Endodermal cell (in vitro differentiated cells): Measurements from ENCODE around the gene TRPM3. TPM values are rescaled to one million over a fixed set of nuclear protein-coding genes. Genes with fewer than 3 reads are reported as not detected.

Experiments
- DNase-seq: peaks from one replicate; pipeline ENCODE4 v3.0.0-alpha.2; 2017
- H3K27ac ChIP-seq: 2 replicates; pipeline ENCODE4 v1.5.1; 2013; ENCODE audit warnings: mild to moderate bottlenecking, low read depth, low read length, moderate library complexity
- H3K27me3 ChIP-seq: 2 replicates; pipeline ENCODE4 v1.6.1; 2013; ENCODE audit warnings: mild to moderate bottlenecking, low read length, moderate library complexity; ENCODE audit not compliant: insufficient read depth, control insufficient read depth, poor library complexity, severe bottlenecking
- H3K36me3 ChIP-seq: 2 replicates; pipeline ENCODE4 v1.7.0; 2013; ENCODE audit warnings: mild to moderate bottlenecking, low read length, moderate library complexity; ENCODE audit not compliant: control insufficient read depth, insufficient read depth
- H3K4me1 ChIP-seq: one replicate; pipeline ENCODE4 v1.7.0; 2013; ENCODE audit warnings: low read length; ENCODE audit not compliant: control insufficient read depth, insufficient read depth
- H3K4me3 ChIP-seq: 2 replicates; pipeline ENCODE4 v1.5.1; 2013; ENCODE audit warnings: mild to moderate bottlenecking, low read length, moderate library complexity
- H3K9ac ChIP-seq: 2 replicates; pipeline ENCODE4 v1.6.1; 2013; ENCODE audit warnings: mild to moderate bottlenecking, low read length, moderate library complexity; ENCODE audit not compliant: poor library complexity, severe bottlenecking; ENCODE audit errors: extremely low read depth
- H3K9me3 ChIP-seq: 2 replicates; pipeline ENCODE4 v1.6.1; 2013; ENCODE audit warnings: mild to moderate bottlenecking, low read length, moderate library complexity; ENCODE audit not compliant: control insufficient read depth
- H3K27ac Mint-ChIP-seq: 2 replicates; pipeline ENCODE4 v1.8.0; 2020; ENCODE audit warnings: mixed read lengths
- H3K27me3 Mint-ChIP-seq: 2 replicates; pipeline ENCODE4 v1.8.0; 2021; ENCODE audit warnings: mild to moderate bottlenecking, mixed read lengths; ENCODE audit not compliant: insufficient read depth
- H3K36me3 Mint-ChIP-seq: 2 replicates; pipeline ENCODE4 v1.8.0; 2020; ENCODE audit warnings: low read depth, mixed read lengths
- H3K4me1 Mint-ChIP-seq: 2 replicates; pipeline ENCODE4 v1.8.0; 2020; ENCODE audit warnings: mixed read lengths
- H3K4me3 Mint-ChIP-seq: 2 replicates; pipeline ENCODE4 v1.8.0; 2020; ENCODE audit warnings: mild to moderate bottlenecking, moderate library complexity, mixed read lengths
- H3K9me3 Mint-ChIP-seq: 2 replicates; pipeline ENCODE4 v1.8.0; 2020; ENCODE audit warnings: mild to moderate bottlenecking, mixed read lengths
- WGBS, 2 experiments: methylation state at CpG; one replicate each; pipeline versions ENCODE4 v1.1.5 to v1.1.7; 2013; ENCODE audit warnings: missing lambda C conversion rate in 2 of 2, mixed read lengths in 1 of 2; ENCODE audit not compliant: insufficient coverage in 1 of 2, insufficient read length in 1 of 2; 5-methylcytosine and 5-hydroxymethylcytosine counted together
- total RNA-seq, 2 donors: library from RNA; stranded (reverse); fragmentation: NEBNext Ultra II Directional in 1 of 2; extraction: Animal tissue kit (Norgen Biotek cat#: 25700) in 1 of 2; gene quantifications; 2 replicates in 1 of 2; 3 replicates in 1 of 2; pipeline ENCODE4 v1.2.1, GENCODE V29; 2021
- TF ChIP-seq, protein P1 (sequence below): fragments of 200-600 bp; sonication (generic); conservative IDR thresholded peaks from 2 replicates; pipeline ENCODE4 v1.5.0; 2021; ENCODE audit warnings: antibody characterized with exemption, mild to moderate bottlenecking

TRPM3 gene
- total RNA-seq, 2 donors from 2014 or later: 1.8 to 2.5 TPM

DNA sequence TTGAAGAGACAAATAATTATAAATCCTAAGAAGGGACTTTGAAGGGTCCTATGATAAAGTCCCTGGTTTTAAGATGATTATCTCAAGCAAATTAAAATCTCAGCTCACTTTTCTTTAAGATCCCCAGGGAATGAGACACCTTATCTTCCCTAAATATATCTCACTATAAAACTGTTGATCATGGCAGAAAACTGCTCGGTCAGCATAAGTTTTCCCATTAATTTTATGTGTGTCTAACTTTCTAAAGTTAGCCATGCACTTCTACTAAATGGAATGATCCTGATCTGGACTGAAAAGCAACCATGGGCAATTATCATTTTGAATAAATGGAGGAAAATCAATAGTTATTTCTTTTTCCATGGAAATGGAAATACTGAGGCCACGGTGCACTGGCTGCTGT lies 314.5 kb downstream of the TRPM3 start:
- Mint-ChIP-seq H3K27ac (no peak overlapping the region), H3K4me3 (no peak overlapping the region), H3K27me3 (no peaks in the 10 kb centered on the region), H3K36me3 (no peaks in the 10 kb centered on the region), H3K4me1 (no peaks in the 10 kb centered on the region), H3K9me3 (no peaks in the 10 kb centered on the region)
- H3K9me3 ChIP-seq: no peaks in the 10 kb centered on the region
- no peaks in the 10 kb centered on the region for H3K36me3 ChIP-seq
- DNase-seq: no peak
- H3K4me1 ChIP-seq: no peaks in the 10 kb centered on the region
- TF ChIP-seq, protein P1, sequence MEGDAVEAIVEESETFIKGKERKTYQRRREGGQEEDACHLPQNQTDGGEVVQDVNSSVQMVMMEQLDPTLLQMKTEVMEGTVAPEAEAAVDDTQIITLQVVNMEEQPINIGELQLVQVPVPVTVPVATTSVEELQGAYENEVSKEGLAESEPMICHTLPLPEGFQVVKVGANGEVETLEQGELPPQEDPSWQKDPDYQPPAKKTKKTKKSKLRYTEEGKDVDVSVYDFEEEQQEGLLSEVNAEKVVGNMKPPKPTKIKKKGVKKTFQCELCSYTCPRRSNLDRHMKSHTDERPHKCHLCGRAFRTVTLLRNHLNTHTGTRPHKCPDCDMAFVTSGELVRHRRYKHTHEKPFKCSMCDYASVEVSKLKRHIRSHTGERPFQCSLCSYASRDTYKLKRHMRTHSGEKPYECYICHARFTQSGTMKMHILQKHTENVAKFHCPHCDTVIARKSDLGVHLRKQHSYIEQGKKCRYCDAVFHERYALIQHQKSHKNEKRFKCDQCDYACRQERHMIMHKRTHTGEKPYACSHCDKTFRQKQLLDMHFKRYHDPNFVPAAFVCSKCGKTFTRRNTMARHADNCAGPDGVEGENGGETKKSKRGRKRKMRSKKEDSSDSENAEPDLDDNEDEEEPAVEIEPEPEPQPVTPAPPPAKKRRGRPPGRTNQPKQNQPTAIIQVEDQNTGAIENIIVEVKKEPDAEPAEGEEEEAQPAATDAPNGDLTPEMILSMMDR: no peak
- no peak overlapping the region for H3K4me3 ChIP-seq
- no peaks in the 10 kb centered on the region for H3K27me3 ChIP-seq
- WGBS, 2 experiments: 82 to 100% methylated on average over 1 to 2 of the region's 2 CpGs
- H3K27ac ChIP-seq: no peak overlapping the region
- no peak overlapping the region for H3K9ac ChIP-seq

- H3K27ac ChIP-seq: no peak overlapping the region
- H3K27ac Mint-ChIP-seq: no peak overlapping the region
- no peaks in the 10 kb centered on the region for H3K36me3 ChIP-seq
- no peaks in the 10 kb centered on the region for H3K9me3 ChIP-seq
- no peak overlapping the region for H3K4me3 Mint-ChIP-seq
- WGBS, 2 experiments: 83 to 89% methylated on average over 4 to 6 of the region's 6 CpGs
- TF ChIP-seq, protein P1: no peak
- H3K4me1 Mint-ChIP-seq: no peaks in the 10 kb centered on the region
- H3K27me3 ChIP-seq: no peaks in the 10 kb centered on the region
- DNase-seq: no peak
- H3K4me1 ChIP-seq: no peaks in the 10 kb centered on the region
- H3K9me3 Mint-ChIP-seq: no peaks in the 10 kb centered on the region
- H3K36me3 Mint-ChIP-seq: no peaks in the 10 kb centered on the region
- H3K9ac ChIP-seq: no peak overlapping the region
- no peak overlapping the region for H3K4me3 ChIP-seq
- no peaks in the 10 kb centered on the region for H3K27me3 Mint-ChIP-seq
These were observed 315.5 kb downstream of the TRPM3 start for GRCh38 chr9:70805949-70806348.

- Histone ChIP-seq H3K9ac (no peak overlapping the region), H3K4me3 (no peak overlapping the region), H3K9me3 (no peaks in the 10 kb centered on the region), H3K27me3 (no peaks in the 10 kb centered on the region), H3K27ac (no peak overlapping the region), H3K36me3 (no peaks in the 10 kb centered on the region), H3K4me1 (no peaks in the 10 kb centered on the region)
- WGBS, 2 experiments: 79 to 86% methylated on average over 2 to 6 of the region's 6 CpGs
- H3K9me3 Mint-ChIP-seq: no peaks in the 10 kb centered on the region
- H3K27ac Mint-ChIP-seq: no peak overlapping the region
- H3K27me3 Mint-ChIP-seq: no peaks in the 10 kb centered on the region
- TF ChIP-seq, protein P1: peak; percentile 60
- no peaks in the 10 kb centered on the region for H3K4me1 Mint-ChIP-seq
- no peak overlapping the region for H3K4me3 Mint-ChIP-seq
- no peaks in the 10 kb centered on the region for H3K36me3 Mint-ChIP-seq
- no peak for DNase-seq
These were observed 318.5 kb downstream of the TRPM3 start for GRCh38 chr9:70802758-70803436.
